GM12878 (cell line): Measurements from ENCODE around the gene CEACAM21. TPM values are rescaled to one million over a fixed set of nuclear protein-coding genes. Genes with fewer than 3 reads are reported as not detected.

Experiments used
- ATF7 ChIP-seq: fragments of 450-650 bp; IDR thresholded peaks from 2 replicates; pipeline ENCODE4 v1.6.1; 2016; ENCODE audit warnings: low read depth, mild to moderate bottlenecking
- BACH1 ChIP-seq: fragments of 450-650 bp; IDR thresholded peaks from 2 replicates; pipeline ENCODE4 v1.6.1; 2017; ENCODE audit warnings: mild to moderate bottlenecking, borderline replicate concordance
- CHD4 ChIP-seq: fragments of 200-600 bp; sonication (generic); IDR thresholded peaks from 2 replicates; pipeline ENCODE4 v1.6.1; 2016; ENCODE audit warnings: mild to moderate bottlenecking
- EED ChIP-seq: sonication (generic); IDR thresholded peaks from 2 replicates; pipeline ENCODE4 v1.6.1; 2016; ENCODE audit warnings: antibody characterized with exemption, low read depth
- ESRRA ChIP-seq: IDR thresholded peaks from 2 replicates; pipeline ENCODE4 v1.6.1; 2012; ENCODE audit warnings: mild to moderate bottlenecking, low read length, improper control_type of control experiment
- NFIC ChIP-seq: IDR thresholded peaks from 2 replicates; pipeline ENCODE4 v1.6.1; 2012; ENCODE audit warnings: low read depth, mild to moderate bottlenecking, inconsistent platforms, low read length, moderate library complexity
- NR2C2 ChIP-seq: IDR thresholded peaks from 2 replicates; pipeline ENCODE4 v1.6.1; 2011; ENCODE audit warnings: borderline replicate concordance, low read depth; ENCODE audit not compliant: control insufficient read depth, insufficient read length
- PRDM15 ChIP-seq: fragments of 450-650 bp; formaldehyde crosslinking; IDR thresholded peaks from 2 replicates; pipeline ENCODE4 v1.4.0; 2020; ENCODE audit warnings: mild to moderate bottlenecking, moderate library complexity
- SKIL ChIP-seq: fragments of 450-650 bp; IDR thresholded peaks from 2 replicates; pipeline ENCODE4 v1.6.1; 2017; ENCODE audit warnings: mild to moderate bottlenecking, low read depth, inconsistent platforms; ENCODE audit not compliant: poor library complexity, severe bottlenecking
- SP1 ChIP-seq: IDR thresholded peaks from one replicate; pipeline ENCODE4 v1.6.1; 2011; ENCODE audit warnings: low read depth, low read length
- TCF3 ChIP-seq: IDR thresholded peaks from 2 replicates; pipeline ENCODE4 v1.6.1; 2012; ENCODE audit warnings: low read depth, mild to moderate bottlenecking, low read length, borderline replicate concordance; ENCODE audit not compliant: insufficient read depth
- polyA plus RNA-seq, 11 experiments: library from polyadenylated mRNA; depleted of rRNA in 4 of 11; unstranded in 6 of 11; stranded (reverse) in 5 of 11; fragments of >200 nt; fragmentation: Nextera tagmentation in 4 of 11; fragmentation: Illumina TruSeq in 1 of 11; extraction: Ambion mirVana in 4 of 11; extraction: Trizol in 1 of 11; gene quantifications; 1 replicate in 1 of 11; 2 replicates in 10 of 11; pipeline versions ENCODE4 v1.2.1 to v1.2.3, GENCODE V29; 2011 to 2016; ENCODE audit warnings: inconsistent platforms in 2 of 11, missing spikeins in 2 of 11, low read depth in 1 of 11
- total RNA-seq, 4 experiments: library from RNA; depleted of rRNA in 3 of 4; stranded (reverse); fragments of >200 nt in 3 of 4; fragmentation: Illumina TruSeq in 1 of 4; extraction: Trizol in 1 of 4; gene quantifications; 2 replicates each; pipeline versions ENCODE4 v1.2.1 to v1.2.3, GENCODE V29; 2013 to 2021

CEACAM21 gene
- total and polyA plus RNA-seq, 10 of the 15 experiments (the other 5 are each of a cell fraction or from before 2014, with no cell fraction given): 0.87 to 13.6 (median 8.1) TPM

GRCh38 chr19:41548954-41549688 is 26.8 kb upstream of the CEACAM21 start (continued):
- no peak for TF ChIP-seq PRDM15 (CRISPR knock-in tag)
- 0 out of 2 replicates have a peak, but pooled peaks have one; percentile 22 for TF ChIP-seq BACH1
- no peak for TF ChIP-seq NR2C2
- no peak for TF ChIP-seq CHD4
- no peak for TF ChIP-seq ESRRA
- no peak for TF ChIP-seq SP1
- no peak for TF ChIP-seq SKIL
- TF ChIP-seq ATF7: no peak
- TF ChIP-seq EED: peak; percentile 30; the same call in 1 of the 2 replicates
- TF ChIP-seq TCF3: peak; percentile 40; the same call in 1 of the 2 replicates
- no peak; the same call in 1 of the 2 replicates for TF ChIP-seq NFIC
